Stimulated activated CD8-positive, alpha-beta memory T cell treated with anti-CD3 and anti-CD28 coated beads, Interleukin-4, amount 100 ng/mL, for 24 hours (primary cell): ENCODE measurements around the gene PRLHR.
A peak's percentile ranks its signal among the peaks of the same experiment; 100 is the strongest.

Source experiments
- DNase-seq: peaks from one replicate; pipeline ENCODE4 v3.0.0-alpha.2; 2020; ENCODE audit warnings: low read depth

Gene PRLHR

DNA sequence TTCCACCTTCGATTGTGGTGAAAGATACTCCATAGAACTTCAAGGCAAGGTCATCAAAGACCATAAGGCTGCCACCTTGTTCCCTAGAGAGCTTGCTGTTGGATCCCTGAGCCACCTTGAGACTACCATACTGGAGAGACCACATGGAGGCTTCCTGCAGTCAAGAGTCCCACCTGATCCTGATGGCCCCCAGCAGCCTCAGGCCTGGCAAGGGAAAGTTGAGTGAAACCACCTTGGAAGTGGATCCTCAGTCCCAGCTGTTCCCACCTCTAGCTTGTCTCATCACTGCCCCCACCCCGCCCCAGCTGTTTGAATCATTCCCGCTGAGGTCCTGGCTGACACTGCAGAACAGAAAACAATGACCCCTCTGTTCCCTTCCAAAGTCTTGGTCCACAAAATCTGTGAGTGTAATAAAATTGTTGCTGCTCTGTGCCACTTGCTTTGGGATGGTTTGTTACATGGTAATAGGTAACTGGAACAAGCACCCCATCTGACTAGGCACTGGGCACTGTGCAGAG is 32.0 kb downstream of the PRLHR start:
- DNase-seq = no peak

DNA sequence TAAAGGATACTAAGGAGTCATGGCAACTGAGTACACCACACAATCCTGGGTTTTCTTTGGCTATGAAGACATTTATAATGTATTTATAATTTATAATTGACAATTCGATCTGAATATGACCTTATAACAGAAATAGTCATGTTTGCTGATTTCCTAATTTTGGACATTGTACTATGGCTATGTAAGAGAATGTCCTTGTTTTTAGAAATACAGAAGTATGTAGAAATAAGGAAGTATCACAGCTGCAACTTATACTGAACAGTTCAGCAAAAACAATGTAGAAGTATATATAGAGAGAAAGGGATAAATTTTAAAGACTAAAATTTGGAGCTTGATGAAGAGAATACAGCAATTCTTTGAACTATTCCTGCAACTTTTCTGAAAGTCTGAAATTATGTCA is 32.6 kb downstream of the PRLHR start:
- DNase-seq = no peak

- no peak for DNase-seq
These were observed 37.5 kb downstream of the PRLHR start for GRCh38 chr10:118557946-118558345.

DNA sequence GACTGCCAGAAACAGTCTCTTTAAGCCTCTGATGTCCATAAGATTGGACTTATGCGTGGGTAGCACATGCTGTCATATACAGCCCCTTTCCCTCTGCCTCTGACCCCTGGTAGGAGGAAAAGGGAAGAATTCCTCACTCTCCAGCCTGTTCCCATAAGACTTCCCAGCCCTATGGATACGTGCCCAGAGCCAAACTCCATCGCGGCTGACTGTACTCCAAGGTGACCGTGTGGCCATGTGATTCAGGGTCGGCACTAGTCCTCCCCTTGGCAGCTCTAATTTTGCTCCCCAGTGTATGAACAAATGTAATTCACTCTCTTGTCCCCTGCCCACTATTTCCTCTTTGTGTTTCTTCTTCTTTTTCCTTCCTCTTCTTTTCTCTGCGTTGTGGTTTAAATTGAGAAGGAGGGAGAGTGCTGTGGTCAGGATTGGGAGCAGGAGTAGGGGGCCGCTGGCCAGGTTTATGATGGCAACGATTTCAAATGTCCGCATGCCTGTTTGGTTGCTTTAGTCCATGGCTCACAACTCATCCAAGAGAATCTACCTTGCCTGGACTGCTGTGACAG is 43.8 kb downstream of the PRLHR start:
- DNase-seq = no peak

DNA sequence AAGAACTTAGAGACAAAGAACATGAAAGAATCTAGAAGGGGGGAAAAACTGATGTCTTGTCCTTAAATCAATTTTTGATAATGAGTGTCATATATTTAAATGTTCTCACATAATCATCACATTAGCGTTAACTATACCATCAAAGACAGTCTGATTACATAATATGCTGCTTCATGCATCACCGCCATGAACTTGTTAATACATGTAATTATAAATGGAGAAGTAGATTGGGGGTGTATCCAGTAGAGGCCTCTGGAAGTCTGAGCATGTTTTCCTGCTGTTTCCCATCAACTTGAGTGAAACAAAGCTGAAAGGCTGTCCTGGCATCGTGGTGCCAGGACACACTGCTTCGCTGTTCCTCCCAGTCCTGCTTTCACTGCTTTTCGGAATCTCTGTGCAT is 48.2 kb downstream of the PRLHR start:
- no peak for DNase-seq

DNA sequence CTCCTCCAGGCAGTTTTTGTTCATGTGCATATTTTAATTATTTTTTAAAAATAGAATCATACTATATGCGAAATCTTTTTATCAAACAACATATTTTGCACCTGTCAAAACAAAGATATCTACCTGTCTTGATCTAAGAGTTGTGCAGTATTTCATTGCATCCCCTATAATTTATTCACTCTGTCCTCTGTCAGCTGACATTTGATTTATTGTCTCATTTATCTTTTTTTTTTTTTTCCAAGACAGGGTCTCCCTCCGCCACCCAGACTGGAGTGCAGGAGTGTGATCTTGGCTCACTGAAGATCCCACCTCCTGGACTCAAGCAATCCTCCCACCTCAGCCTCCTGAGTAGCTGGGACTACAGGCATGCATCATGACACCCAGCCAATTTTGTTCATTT is 49.0 kb downstream of the PRLHR start:
- DNase-seq = no peak

- no peak for DNase-seq
These were observed 50.1 kb downstream of the PRLHR start for GRCh38 chr10:118545381-118545780.

GRCh38 chr10:118544401-118544948 is 51.0 kb downstream of the PRLHR start:
- no peak for DNase-seq

- DNase-seq = peak; percentile 14
These were observed 51.6 kb downstream of the PRLHR start for GRCh38 chr10:118543714-118544400.

GRCh38 chr10:118542745-118543144 is 52.7 kb downstream of the PRLHR start:
- no peak for DNase-seq

GRCh38 chr10:118542205-118542604 is 53.2 kb downstream of the PRLHR start:
- DNase-seq = no peak

- DNase-seq = no peak
These were observed 53.7 kb downstream of the PRLHR start for GRCh38 chr10:118541718-118542117.
